Endometrial microvascular endothelial cells (primary cell): ENCODE results near the gene GUF1. TPM values are rescaled to one million over a fixed set of nuclear protein-coding genes. Genes with fewer than 3 reads are reported as not detected.

Experiments used
- in situ Hi-C: cut with HindIII; loops from 2 replicates; pipeline ENCODE4 v1.10.0; 2017; ENCODE audit warnings: low sequenced_read_pairs, low pct_unique_long_range_greater_than_20kb; ENCODE audit errors: inconsistent ontology term
- total RNA-seq: library from RNA; depleted of rRNA; stranded (reverse); fragments of >200 nt; gene quantifications from one replicate; pipeline ENCODE4 v1.2.3, GENCODE V29; 2015; ENCODE audit errors: inconsistent ontology term

The GUF1 gene
- 18.9 TPM for total RNA-seq

- in situ Hi-C loops = no loop called here
Observed at GRCh38 chr4:44678094-44679041, at the start of gene GUF1. TSS of gene GUF1 (plus strand) at chr4:44678420. CDS start at chr4:44678623, 203 bp downstream.

- in situ Hi-C loops = no loop called here
Observed at GRCh38 chr4:44629280-44629866, 48.8 kb upstream of the GUF1 start.

- in situ Hi-C loops = no loop called here
Observed at GRCh38 chr4:44632089-44632488, 46.1 kb upstream of the GUF1 start.

- in situ Hi-C loops = no loop called here
Observed at GRCh38 chr4:44632733-44633132, 45.5 kb upstream of the GUF1 start.

GRCh38 chr4:44638091-44638490 is 40.1 kb upstream of the GUF1 start:
- in situ Hi-C loops = no loop called here

GRCh38 chr4:44646151-44646550 is 32.1 kb upstream of the GUF1 start:
- in situ Hi-C loops = no loop called here

- in situ Hi-C loops = no loop called here
Observed at GRCh38 chr4:44651425-44651824, 26.8 kb upstream of the GUF1 start, which contains the start of gene YIPF7. TSS of gene YIPF7 (minus strand) at chr4:44651625. CDS start at chr4:44650100, 1,525 bp downstream.

- in situ Hi-C loops = no loop called here
Observed at GRCh38 chr4:44652002-44652401, 26.2 kb upstream of the GUF1 start.

- in situ Hi-C loops = no loop called here
Observed at GRCh38 chr4:44660396-44660795, 17.8 kb upstream of the GUF1 start.

- in situ Hi-C loops = no loop called here
Observed at GRCh38 chr4:44661940-44662622, 16.1 kb upstream of the GUF1 start.

- in situ Hi-C loops = no loop called here
Observed at GRCh38 chr4:44662623-44663005, 15.6 kb upstream of the GUF1 start.

GRCh38 chr4:44663539-44664263 is 14.5 kb upstream of the GUF1 start:
- in situ Hi-C loops = no loop called here

- in situ Hi-C loops = no loop called here
Observed at GRCh38 chr4:44668526-44668925, 9.7 kb upstream of the GUF1 start.

GRCh38 chr4:44670506-44671199 is 7.6 kb upstream of the GUF1 start:
- in situ Hi-C loops = no loop called here

- in situ Hi-C loops = no loop called here
Observed at GRCh38 chr4:44671636-44672035, 6.6 kb upstream of the GUF1 start.

- in situ Hi-C loops = no loop called here
Observed at GRCh38 chr4:44674471-44674870, 3.7 kb upstream of the GUF1 start.

- in situ Hi-C loops = no loop called here
Observed at GRCh38 chr4:44675366-44675765, 2.9 kb upstream of the GUF1 start.

- in situ Hi-C loops = no loop called here
Observed at GRCh38 chr4:44679060-44679459, 840 bp downstream of the GUF1 start.
